Stimulated activated CD4-positive, alpha-beta T cell treated with anti-CD3 and anti-CD28 coated beads, TNF-alpha, amount 100 ng/mL, for 48 hours (primary cell): ENCODE results near the gene EXOSC9.
"Not testable (repeated sequence)": the region's sequence is repeated elsewhere in the genome, so short reads cannot be mapped to it uniquely, and the experiment has no call there.

Source experiments
- DNase-seq, 3 donors: peaks; one replicate each; pipeline ENCODE4 v3.0.0-alpha.2; 2020; ENCODE audit warnings: low read depth in 3 of 3

EXOSC9 gene, protein sequence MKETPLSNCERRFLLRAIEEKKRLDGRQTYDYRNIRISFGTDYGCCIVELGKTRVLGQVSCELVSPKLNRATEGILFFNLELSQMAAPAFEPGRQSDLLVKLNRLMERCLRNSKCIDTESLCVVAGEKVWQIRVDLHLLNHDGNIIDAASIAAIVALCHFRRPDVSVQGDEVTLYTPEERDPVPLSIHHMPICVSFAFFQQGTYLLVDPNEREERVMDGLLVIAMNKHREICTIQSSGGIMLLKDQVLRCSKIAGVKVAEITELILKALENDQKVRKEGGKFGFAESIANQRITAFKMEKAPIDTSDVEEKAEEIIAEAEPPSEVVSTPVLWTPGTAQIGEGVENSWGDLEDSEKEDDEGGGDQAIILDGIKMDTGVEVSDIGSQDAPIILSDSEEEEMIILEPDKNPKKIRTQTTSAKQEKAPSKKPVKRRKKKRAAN

DNA sequence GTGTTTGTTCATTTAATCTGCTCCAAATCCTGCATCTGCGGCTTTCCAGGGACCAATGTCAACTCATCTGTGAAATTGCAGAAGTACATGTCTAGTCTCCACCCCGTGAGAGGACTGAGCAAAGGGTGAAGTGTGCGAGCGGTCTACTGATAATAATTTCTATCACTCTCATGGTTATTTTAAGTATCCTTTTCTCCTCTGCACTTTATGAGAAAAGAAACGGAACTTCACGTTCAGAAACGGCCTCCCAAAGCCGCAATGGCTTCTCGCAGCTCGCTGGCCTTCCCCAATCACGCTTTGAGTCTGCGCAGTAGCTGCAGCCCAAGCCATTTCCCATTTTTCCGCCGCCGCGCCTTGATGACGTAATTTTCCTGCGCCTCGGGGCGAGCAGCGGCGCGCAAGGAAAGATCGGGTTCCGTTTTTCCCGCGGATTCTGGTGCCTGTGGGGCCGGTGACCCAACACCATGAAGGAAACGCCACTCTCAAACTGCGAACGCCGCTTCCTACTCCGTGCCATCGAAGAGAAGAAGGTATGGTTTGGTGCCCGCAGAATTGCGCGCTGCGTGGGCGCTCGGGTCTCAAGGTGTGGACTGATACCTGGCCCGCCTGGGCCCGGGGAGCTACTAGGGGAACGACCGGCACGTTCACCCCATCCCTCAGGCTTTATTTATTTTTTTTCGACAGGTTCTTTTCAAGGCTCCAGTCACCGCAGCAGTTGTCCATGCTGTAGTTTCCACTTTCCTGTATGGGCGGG, at the start of gene EXOSC9:
Gene EXOSC9, plus strand, starts transcription at position 363 of the 754 bp plus-strand sequence. Its CDS starts 102 bp downstream, at position 465.
- DNase-seq = peak; percentile 85 to 91 (median 90)

DNA sequence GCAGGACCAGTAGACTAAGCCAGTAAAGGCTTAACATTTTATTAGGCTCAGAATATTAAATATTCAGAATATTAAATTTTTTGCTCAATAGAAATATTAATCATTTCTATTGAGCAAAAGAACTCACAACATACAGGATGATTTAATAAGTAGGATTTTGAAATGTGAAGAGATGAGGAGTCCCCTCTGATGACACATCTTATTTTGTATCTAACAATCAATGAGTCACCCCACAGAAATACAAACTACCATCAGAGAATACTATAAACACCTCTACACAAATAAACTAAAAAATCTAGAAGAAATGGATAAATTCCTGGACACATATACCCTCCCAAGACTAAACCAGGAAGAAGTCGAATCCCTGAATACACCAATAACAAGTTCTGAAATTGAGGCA, 49.0 kb upstream of the EXOSC9 start:
- DNase-seq = not testable (repeated sequence)

DNA sequence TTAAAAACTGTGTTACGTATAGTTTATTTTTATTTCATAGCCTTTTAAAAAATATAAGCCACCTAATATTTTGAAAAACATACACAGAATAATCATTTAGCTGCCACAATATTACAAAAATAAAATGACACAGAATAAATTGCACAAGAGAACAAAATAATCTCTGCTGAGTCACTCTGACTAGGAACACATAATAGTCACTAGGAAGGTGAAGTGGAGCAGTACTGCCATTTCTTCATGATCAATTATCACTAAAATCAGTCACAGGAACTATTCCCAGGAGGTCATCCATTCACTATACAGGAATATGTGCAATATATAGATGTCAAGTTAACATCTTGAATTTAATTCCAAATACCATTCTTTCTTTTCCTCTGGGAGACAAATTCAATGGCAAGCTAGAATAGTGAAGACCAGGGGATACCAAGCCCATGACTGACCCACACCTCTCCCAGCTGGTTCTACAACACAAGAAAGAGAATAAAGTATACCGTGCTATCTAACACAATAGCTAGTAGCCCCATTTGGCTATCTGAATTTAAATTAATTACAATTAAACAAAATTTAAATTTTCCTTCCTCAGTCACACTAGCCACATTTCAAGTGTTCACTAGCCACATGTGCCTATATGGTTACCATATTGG, 42.1 kb upstream of the EXOSC9 start:
- DNase-seq = no peak

DNA sequence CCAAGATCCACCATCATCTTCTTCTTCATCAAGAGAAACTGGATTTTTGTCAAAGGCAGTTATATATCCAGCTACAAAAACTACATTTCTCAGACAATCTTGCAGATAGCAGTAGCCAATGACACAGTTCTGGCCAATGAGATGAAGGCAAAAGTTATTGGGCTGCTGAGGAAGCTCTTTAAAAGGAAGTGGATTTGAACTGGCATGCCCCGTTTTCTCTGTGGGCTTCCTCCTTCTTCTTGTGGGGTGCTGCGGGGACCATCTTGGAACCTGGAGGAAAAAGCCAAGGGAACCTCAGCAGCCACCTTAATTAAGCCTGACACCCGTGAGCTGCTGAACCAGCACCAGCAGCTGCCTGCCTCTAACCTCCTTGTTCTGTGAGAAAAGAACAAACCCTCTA, 40.9 kb upstream of the EXOSC9 start:
- no peak for DNase-seq

DNA sequence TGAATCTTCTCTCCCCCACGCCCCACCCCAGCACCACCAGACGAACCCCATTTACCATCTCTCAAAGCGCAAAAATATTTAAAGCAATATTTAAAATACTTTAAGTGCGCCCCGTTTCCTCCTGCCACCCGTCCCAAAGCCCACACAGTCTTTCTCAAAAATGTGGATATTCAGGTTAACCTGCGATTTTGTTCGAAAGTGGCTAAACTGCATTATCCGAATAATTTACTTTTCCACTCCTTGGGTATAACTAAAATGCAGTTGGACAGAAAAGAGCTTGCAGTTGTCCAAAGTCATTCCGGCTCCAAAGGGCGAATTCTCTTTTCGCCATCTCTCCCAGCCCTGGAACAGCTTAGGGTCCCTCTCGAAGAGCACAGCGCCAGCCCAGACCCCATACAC, 36.8 kb upstream of the EXOSC9 start:
- DNase-seq = no peak

DNA sequence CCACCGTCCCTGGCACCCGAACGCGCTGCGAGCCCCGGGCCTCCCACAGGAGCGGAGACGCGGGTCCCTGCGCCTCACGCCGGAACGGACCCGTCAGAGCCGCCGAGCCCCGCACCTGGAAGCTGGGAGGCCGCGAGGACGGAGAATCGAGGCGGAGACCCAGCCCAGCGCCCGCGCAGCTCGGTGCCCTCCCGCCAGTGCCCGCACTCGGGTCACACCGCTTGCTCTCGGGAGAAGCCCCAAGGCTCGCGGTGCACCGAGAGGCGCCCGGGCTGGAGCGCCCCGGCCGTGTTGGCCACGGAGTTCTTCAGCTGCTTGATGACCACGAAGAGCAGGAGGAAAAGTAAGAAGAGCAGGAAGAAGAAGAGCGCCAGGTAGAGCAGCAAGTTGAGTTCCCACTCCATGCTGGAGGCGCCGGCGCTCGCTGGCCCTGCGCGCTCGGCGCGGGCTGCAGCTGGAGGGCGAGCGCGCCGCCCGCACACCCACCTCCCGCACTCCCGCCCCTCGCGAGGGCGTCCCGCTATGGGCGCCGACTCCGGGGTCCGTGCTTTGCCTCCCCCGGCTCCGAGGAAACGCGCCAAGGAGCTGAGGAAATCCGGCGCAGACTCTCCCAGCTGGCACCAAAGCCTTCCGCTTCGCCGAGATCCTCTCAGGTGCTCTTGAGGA, 36.3 kb upstream of the EXOSC9 start, which contains the start of gene SMIM43:
Gene SMIM43, minus strand, starts transcription at position 463 of the 666 bp plus-strand sequence. Its CDS starts 59 bp downstream, at position 404.
- no peak for DNase-seq

DNA sequence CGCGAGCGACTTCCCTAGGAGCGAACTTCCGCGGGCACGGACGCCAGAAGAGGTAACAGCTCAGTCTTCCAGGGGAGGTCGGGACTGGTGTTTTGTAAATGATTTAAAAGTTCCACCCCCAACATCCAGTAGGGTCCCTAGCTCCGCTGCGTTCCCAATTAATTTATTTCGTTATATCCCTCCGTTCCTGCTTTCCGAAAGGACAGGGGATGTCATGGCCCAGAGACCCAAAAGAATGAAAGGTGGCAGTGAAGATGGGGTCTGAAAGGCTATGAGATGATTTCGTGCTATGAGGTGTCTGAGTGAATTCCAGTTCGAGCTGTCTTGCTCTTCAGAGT, 35.8 kb upstream of the EXOSC9 start:
- no peak for DNase-seq

DNA sequence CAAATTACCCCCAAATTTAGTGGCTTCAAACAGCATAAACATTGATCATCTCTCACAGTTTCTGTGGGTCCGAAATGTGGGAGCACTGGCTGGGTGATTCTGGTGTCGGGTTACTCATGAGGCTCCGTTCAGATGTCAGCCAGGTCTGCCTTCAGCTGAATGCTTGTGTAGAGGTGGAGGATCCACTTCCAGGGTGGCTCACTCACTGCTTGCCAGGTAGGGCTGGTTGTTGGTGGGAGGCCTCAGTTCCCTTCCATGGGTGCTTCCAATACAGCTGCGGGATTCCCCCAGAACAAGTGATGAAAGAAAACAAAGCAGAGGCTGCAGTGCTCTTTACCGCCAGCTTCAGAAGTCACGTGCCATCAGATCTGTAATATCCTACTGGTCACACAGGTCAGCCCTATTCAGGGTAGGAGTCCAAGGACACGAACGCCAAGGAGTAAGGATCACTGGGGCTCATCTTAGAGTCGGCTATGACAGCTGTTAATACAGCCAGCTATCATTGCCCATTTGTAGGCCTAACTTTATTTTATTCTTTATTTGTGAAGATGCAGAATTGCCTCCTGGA, 35.1 kb upstream of the EXOSC9 start:
- DNase-seq = no peak

DNA sequence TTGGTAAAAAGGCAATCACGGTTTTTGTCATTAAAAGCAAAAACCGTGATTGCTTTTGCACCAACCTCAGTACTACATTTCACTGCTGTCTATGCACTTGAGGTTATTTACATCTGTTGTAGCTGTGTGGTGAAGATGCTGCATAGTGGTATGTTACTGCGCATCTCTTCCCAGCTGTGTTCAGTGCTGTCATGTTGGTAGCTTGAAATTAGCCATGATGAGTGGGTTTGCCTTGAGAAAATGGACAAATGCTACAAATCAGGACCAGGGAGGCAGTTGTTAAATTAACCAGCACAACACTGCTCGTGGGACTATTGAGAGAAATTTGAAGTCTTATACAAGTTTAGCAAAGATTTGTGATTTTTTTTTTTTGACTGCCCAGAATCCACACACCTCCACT, 34.0 kb upstream of the EXOSC9 start:
- no peak for DNase-seq

DNA sequence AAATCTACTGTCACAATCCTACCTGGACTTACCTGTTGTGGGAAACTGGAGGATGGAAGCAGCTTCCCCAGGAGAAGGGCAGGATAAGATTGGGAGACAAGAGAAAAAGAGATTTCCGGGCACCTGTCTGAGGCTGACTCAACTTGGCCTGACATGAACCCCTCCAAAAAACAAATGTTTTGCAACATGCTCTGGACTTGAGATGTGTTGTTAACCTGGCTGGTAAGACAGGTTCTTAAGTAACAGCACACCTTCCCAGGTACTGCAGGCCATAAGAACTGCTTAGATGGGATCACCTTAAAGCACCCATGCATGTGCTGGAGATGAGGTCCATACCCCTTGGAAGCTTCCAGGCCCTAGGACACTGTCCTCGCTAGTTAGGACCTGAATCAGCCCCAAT, 31.8 kb upstream of the EXOSC9 start:
- DNase-seq = no peak

DNA sequence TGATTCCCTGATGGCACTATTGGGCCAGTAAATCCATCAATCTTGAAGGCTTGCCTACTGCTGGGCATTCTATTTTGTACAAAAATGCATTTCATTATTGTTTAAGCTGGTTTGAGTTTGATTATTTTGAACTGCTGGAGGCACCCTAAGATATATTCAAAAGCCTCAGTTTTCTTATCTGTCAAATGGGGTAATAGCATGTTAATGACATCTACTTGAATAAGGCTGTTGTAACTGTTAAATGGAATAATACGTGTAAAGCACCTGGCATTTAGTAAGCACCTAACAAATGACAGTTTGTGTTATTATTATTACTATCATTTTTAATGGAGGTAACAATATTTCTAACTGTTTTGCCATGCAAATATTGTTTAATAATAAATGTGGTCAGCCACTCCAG, 29.3 kb upstream of the EXOSC9 start:
- no peak for DNase-seq

DNA sequence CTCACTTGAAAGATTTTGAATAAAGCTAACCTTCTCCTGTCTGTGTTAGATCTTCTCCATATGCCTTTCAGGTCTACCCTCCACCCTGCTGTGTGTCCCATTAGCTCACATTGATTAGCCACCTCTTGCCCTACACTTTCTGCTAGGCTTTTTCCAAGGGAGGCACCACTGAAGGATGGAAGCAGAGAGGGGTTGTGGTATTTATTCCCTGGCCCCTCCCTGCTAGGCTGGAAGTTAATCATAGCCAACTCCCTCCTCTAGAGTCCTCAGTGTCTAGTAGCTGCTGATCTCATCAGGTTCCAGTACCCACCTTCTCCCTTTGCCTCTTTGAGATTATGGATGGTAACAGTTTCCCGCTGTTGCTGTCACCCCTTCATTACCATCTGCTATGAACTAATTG, 27.2 kb upstream of the EXOSC9 start:
- DNase-seq = no peak

DNA sequence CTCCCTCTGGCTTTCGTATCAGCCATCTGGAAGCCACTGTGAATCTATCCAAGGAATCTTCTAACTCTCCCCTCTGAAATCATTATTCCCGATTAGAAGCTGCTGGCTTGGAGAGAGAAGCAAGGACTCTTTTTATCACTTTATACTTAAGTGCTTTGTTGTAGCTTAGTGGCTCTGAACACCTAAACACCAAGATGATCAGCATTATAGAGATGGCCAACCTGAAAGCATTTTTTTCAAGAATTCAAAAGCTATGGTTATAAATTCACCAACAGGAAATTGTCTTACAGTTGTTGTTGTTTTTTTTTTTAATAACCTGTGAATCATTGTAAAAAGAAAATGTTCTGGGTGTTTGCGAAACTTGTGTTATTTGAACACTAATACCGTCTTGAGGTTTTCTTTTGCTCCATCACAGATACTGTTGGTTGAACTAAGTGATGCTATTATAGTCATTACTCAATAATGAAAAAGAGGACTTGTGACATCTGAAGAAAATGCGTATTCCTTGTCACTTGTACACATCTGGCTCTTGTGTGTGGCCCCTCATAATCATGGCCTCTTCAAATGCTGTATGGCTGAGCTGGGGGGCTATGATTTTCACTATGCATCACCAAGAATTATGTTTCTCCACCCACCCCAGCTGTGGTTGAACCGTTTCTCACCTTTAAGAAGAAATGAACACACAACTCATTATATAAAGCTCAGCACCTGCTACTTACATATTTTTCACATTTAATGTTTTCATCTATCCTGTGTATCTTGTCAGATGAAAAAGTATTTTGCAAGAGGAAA, 24.3 kb upstream of the EXOSC9 start:
- DNase-seq = no peak

DNA sequence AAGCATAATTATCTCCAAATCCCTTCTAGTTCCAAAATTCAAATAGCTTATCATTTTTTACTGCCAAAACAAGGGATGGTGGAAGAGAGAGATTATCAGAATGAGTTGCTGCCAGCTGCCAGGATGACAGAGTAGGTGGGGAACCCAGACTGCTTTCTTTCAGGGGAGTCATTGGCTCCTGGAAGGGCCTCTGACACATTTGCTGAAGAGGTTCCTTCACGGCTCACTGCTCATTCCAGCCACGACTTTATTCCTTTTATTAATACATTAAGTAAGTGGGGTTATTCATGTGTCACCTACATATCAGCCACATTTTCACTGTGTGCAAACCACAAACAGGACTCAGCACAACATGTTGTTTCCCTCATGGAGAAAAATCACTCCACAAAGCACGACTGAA, 23.5 kb upstream of the EXOSC9 start:
- no peak for DNase-seq

DNA sequence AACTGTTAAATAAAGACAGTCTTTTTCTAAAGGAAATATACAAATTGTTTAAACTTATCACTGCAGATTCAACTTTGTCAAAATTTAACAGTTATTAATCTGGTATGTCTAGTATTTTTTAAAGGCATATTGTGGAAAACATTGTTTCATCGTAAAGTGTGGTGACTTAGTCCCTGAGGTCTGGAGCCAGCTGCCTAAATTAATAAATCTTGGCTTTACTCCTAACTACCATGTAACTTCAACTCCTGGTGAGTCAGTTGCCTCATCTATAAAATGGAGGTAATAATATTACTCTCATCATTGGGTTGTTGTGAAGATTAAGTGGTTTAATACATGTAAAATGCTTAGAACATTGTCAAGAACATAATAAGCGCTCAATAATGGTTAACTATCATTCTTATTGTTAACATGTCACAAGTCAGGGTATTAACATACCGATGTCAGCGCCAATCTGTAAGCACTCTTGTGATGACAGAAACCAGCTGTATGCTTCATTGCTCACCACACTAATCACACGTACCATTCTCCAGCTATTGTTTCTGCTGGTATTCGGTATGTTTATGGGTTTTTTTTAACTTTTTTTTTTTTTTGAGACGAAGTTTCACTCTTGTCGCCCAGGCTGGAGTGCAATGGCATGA, 22.0 kb upstream of the EXOSC9 start:
- DNase-seq = no peak

DNA sequence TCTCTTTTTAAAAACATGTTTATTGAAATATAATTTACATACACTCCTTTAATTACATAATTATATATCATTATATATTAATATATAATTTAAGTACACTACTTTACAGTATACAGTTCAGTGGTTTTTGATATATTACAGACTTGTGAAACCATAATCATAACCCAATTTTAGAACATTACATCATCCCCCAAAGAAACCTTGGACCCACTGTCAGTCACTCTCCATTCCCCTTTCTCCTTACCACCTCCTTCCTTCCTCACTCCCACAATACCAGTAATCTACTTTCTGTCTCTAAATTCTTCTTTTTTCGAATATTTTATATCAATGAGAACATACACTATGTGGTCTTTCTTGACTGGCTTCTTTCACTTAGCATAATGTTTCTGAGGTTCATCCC, 17.9 kb upstream of the EXOSC9 start:
- DNase-seq = no peak

DNA sequence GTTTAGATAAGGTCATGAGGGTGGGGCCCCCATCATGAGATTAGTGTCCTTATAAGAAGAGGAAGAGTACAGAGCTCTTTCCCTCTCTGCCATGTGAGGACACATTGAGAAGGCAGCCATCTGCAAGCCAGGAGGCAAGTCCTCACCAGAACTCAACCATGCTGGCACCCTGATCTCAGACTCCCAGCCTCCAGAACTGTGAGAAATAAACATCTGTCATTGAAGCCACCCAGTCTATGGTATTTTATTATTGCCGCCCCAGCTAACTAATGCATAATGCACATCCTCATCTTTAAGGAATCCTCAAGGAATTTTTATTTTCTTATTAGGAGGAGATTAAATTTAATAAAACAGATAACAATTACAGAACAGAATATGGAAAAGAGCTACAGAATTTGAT, 16.7 kb upstream of the EXOSC9 start:
- DNase-seq = no peak

DNA sequence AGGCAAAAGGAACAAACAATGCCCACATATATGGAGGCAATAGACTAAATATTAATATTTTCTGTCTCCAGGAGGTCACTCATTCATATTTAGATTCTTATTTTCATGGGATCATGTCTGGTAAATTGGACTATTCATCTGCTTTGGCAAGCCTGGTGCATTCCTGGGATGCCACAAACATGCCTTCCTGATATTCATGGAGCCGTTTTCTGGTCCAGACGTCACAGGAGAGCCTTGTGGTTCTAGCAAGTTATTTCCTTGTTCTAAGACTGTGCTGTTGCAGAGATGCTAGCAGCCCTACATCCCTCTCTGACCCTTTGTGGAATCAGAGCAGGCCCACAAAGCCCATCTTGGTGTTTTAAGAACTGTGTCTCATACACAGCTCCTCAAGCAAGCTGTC, 16.1 kb upstream of the EXOSC9 start:
- no peak for DNase-seq

DNA sequence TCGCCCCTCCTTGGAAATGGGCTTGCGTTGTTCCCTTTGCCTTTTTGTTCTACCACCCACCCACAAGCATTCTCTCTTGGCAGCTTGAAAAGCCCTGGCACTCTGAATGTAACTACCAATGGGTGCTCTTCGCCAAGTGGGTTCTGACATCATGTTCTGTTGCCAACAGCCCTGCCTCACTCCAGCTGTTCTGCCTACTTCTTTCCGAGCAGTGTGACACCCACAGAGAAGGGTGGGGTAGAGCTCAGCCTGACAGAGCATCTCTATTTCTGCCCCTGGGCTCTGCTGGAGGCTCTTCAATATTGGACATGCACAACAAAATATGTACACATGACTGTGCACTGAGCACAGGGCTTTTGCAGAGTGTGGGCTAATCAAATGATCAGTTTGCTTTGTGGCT, 15.6 kb upstream of the EXOSC9 start:
- DNase-seq = no peak

DNA sequence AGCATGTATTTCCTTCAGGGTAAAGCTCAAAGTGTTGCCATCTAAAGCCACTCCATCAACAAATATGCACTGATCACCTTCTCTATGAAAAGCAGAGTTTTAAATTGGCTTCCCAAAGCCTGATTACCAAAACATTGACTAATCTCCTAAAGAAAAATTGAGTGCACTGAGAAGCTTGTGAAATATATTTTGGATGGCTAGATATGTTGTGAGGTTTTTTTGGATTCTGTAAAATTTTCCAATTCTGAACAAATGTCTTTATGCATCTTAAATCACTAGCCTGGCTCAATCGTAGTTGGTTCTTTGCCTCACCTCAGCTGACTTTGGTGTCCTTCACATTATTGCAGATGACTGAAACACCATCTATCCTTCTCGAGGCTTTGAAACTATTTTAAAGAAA, 14.9 kb upstream of the EXOSC9 start:
- DNase-seq = no peak
